H1 (cell line): ENCODE measurements around the gene PMF1. TPM values are rescaled to one million over a fixed set of nuclear protein-coding genes. Genes with fewer than 3 reads are reported as not detected.

Experiments
- CBX5 ChIP-seq: fragments of 300-800, 300-1000 bp; sonication (generic); IDR thresholded peaks from 2 replicates; pipeline ENCODE4 v1.7.1; 2016; ENCODE audit warnings: antibody characterized with exemption, low read length, low read depth
- CHD7 ChIP-seq: fragments of 300-600 bp; sonication (generic); IDR thresholded peaks from 2 replicates; pipeline ENCODE4 v1.7.1; 2012; ENCODE audit warnings: low read length, moderate library complexity, mild to moderate bottlenecking, inconsistent platforms; ENCODE audit not compliant: insufficient replicate concordance
- CREB1 ChIP-seq: IDR thresholded peaks from 2 replicates; pipeline ENCODE4 v1.6.1; 2012; ENCODE audit warnings: inconsistent platforms
- CTBP2 ChIP-seq: IDR thresholded peaks from 2 replicates; pipeline ENCODE4 v1.7.0; 2011; ENCODE audit warnings: borderline replicate concordance, mild to moderate bottlenecking, moderate library complexity, mixed read lengths, low read length; ENCODE audit not compliant: insufficient read depth, insufficient read length
- JUN ChIP-seq: IDR thresholded peaks from 2 replicates; pipeline ENCODE4 v1.6.1; 2011; ENCODE audit warnings: low read depth, mild to moderate bottlenecking, improper control_type of control experiment, low read length
- SAP30 ChIP-seq: fragments of 300-600 bp; sonication (generic); IDR thresholded peaks from 2 replicates; pipeline ENCODE4 v1.7.1; 2012; ENCODE audit warnings: low read length, moderate library complexity, mild to moderate bottlenecking, inconsistent platforms; ENCODE audit not compliant: insufficient read depth, insufficient replicate concordance
- SIRT6 ChIP-seq: IDR thresholded peaks from one replicate; pipeline ENCODE4 v1.7.1; 2012; ENCODE audit warnings: low read length, inconsistent platforms
- SP1 ChIP-seq: IDR thresholded peaks from 2 replicates; pipeline ENCODE4 v1.6.1; 2011; ENCODE audit warnings: low read depth, low read length
- SUZ12 ChIP-seq: fragments of 200-600 bp; sonication (generic); IDR thresholded peaks from 2 replicates; pipeline ENCODE4 v1.6.1; 2012; ENCODE audit warnings: mild to moderate bottlenecking, inconsistent platforms, low read length, moderate library complexity, mixed read lengths
- USF2 ChIP-seq: IDR thresholded peaks from 2 replicates; pipeline ENCODE4 v1.6.1; 2011; ENCODE audit warnings: low read length, improper control_type of control experiment
- ZNF274 ChIP-seq: IDR thresholded peaks from 2 replicates; pipeline ENCODE4 v1.7.0; 2012; ENCODE audit warnings: low read length, borderline replicate concordance; ENCODE audit errors: extremely low read depth
- polyA plus RNA-seq, 7 experiments: library from polyadenylated mRNA; depleted of rRNA in 3 of 7; stranded (reverse) in 5 of 7; unstranded in 2 of 7; fragments of >200 nt in 5 of 7; fragments of 200-250 nt in 2 of 7; gene quantifications; 1 replicate in 5 of 7; 2 replicates in 1 of 7; 4 replicates in 1 of 7; pipeline versions ENCODE4 v1.2.1 to v1.2.3, GENCODE V29; 2011 to 2013; ENCODE audit warnings: missing spikeins in 2 of 7, mixed read lengths in 2 of 7
- total RNA-seq: library from RNA; stranded (reverse); fragmentation: NEBNext Ultra II Directional; extraction: Animal tissue kit (Norgen Biotek cat#: 25700); gene quantifications from 2 replicates; pipeline ENCODE4 v1.2.1, GENCODE V29; 2021

The PMF1 gene
- total and polyA plus RNA-seq, 2 of the 8 experiments (the other 6 are each of a cell fraction or from before 2014, with no cell fraction given), result 113 to 296 TPM

- TF ChIP-seq CHD7 (no peak), SAP30 (no peak), USF2 (no peak), JUN (no peak), ZNF274 (no peak), CTBP2 (no peak), SIRT6 (no peak), SP1 (no peak), CREB1 (no peak), CBX5 (no peak), SUZ12 (no peak)
- TF ChIP-seq, all 59 proteins: peak for 0
These were observed 63.7 kb downstream of the PMF1 start (continued) for GRCh38 chr1:156276532-156276931.
